ENCODE measurements around the gene MAST4.
A peak's percentile ranks its signal among the peaks of the same experiment; 100 is the strongest.

MAST4 gene

GRCh38 chr5:66769030-66769733 is 173.0 kb downstream of the MAST4 start:
- TF ChIP-seq CTCF (IDR thresholded peaks at IDR 0.05; ENCODE audit: insufficient read depth, low read depth, low read length, missing control alignments) = no peak
- DNase-seq (ENCODE audit: low read depth) = no peak

GRCh38 chr5:66769839-66770617 is 173.8 kb downstream of the MAST4 start:
- H3K4me3 ChIP-seq (ENCODE audit: low read length) = no peak overlapping the region
- no peak for DNase-seq (ENCODE audit: low read depth)
- peak; percentile 13 for TF ChIP-seq CTCF (IDR thresholded peaks at IDR 0.05; ENCODE audit: insufficient read depth, low read depth, low read length, missing control alignments)

More at GRCh38 chr5:66769030-66769733, 173.0 kb downstream of the MAST4 start:
- H3K4me3 ChIP-seq (ENCODE audit: low read length) = no peak overlapping the region

- DNase-seq (ENCODE audit: low read depth) = no peak
- H3K4me3 ChIP-seq (ENCODE audit: low read length) = no peak overlapping the region
- no peak for TF ChIP-seq CTCF (IDR thresholded peaks at IDR 0.05; ENCODE audit: insufficient read depth, low read depth, low read length, missing control alignments)
Observed at GRCh38 chr5:66777868-66778267, 181.7 kb downstream of the MAST4 start.

- no peak for DNase-seq (ENCODE audit: low read depth)
- TF ChIP-seq CTCF (IDR thresholded peaks at IDR 0.05; ENCODE audit: insufficient read depth, low read depth, low read length, missing control alignments) = no peak
- H3K4me3 ChIP-seq (ENCODE audit: low read length) = no peak overlapping the region
Observed at GRCh38 chr5:66779528-66779927, 183.3 kb downstream of the MAST4 start.

GRCh38 chr5:66788556-66788955 is 192.4 kb downstream of the MAST4 start:
- no peak for TF ChIP-seq CTCF (IDR thresholded peaks at IDR 0.05; ENCODE audit: insufficient read depth, low read depth, low read length, missing control alignments)
- H3K4me3 ChIP-seq (ENCODE audit: low read length) = no peak overlapping the region
- DNase-seq (ENCODE audit: low read depth) = no peak

- TF ChIP-seq CTCF (IDR thresholded peaks at IDR 0.05; ENCODE audit: insufficient read depth, low read depth, low read length, missing control alignments) = no peak
- no peak for DNase-seq (ENCODE audit: low read depth)
- no peak overlapping the region for H3K4me3 ChIP-seq (ENCODE audit: low read length)
Observed at GRCh38 chr5:66789434-66789833, 193.2 kb downstream of the MAST4 start.

All from epithelial cell of esophagus (primary cell).